HG02885 (cell line): ENCODE data around the gene BCAP29.
A peak's percentile ranks its signal among the peaks of the same experiment; 100 is the strongest.
"Not testable (repeated sequence)": the region's sequence is repeated elsewhere in the genome, so short reads cannot be mapped to it uniquely, and the experiment has no call there.

Experiments
- ATAC-seq: cut with Tn5 transposase; IDR thresholded peaks from one replicate; pipeline ENCODE4 v1.9.1; 2021; ENCODE audit warnings: mild to moderate bottlenecking; ENCODE audit not compliant: unreplicated experiment, poor library complexity

BCAP29 gene

DNA sequence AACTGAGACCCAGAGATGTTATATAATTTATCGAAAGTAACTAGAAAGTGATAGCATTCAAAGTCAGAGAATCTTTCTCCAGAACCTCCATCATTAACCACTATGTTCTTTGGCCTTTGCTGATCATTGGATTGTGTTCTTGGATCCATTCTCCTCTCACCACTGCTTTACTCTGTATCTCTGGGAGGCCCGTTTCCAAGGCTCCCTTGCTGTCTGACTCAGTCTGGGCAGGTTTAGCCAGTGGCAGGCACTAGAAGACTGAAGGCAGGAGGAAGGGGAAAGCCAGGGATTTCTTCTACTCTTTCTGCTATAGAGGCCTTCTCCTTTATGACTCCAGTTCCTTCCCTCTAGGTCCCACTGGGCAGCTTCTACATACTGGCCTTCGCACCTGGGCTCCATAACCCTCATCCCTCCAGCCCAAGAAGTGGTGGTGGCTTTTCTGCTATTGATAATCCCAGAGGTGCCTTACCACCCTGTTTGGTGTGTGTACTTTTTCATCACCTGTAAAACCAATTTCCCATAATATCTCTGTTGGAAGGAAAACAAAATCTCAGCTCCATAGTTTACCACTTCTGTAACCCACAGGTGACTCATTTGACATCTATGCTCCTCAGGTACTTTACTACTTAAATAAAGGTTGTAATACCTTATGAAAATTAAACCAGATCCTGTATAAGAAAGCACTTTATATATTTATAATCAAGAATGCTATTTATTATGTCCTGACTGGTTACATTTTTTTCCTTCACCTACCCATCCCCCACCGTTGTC, 36.0 kb downstream of the BCAP29 start:
- no peak for ATAC-seq

DNA sequence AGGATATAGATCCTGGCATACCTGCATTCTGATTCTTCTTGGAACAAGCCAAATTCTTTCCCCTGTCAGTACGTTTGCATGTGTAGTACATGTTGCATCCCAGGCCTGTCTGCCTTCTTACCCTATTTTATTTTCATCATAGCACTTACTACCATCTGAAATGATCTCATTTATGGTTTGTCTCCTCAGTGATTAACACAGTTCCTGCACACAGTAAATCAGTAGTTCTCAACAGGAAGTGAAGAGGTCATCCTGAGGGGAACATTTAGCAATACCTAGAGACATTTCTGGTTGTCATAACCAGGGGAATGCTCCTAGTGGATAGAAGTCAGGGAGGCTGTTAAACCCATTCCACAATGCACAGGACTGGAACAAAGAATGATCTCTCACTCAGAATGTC, 42.4 kb downstream of the BCAP29 start:
- ATAC-seq = no peak

DNA sequence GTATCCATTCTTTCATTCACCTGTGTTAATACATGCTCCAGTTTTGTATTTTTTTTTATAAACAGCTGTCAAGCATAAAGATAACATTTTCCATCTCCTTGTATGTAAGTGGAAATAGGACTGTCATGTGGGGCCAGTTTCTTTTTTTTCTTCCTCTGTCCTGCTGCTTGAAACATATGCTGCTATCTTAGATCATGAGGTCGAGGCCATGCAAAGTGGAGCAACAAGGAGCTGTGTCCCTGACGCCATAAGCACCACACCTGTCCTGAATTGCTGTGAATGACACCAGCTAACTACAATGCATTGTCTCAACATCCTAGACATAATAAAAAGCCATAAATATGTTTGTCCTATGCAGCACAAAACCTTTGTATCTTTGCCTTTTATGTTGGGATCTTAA, 42.8 kb downstream of the BCAP29 start:
- no peak for ATAC-seq

DNA sequence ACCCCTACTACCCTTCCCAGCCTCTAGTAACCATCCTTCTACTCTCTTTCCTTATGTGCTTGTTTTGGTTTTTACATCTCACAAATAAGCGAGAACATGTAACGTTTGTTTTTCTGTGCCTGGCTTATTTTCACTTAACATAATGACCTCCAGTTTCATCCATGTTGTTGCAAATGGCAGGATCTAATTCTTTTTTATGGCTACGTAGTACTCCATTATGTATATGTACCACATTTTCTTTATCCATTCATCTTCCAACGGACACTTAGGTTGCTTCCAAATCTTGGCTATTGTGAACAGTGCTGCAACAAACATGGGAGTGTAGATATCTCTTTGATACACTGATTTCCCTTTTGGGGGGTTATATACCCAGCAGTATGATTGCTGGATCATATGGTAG, 47.0 kb downstream of the BCAP29 start:
- no peak for ATAC-seq

DNA sequence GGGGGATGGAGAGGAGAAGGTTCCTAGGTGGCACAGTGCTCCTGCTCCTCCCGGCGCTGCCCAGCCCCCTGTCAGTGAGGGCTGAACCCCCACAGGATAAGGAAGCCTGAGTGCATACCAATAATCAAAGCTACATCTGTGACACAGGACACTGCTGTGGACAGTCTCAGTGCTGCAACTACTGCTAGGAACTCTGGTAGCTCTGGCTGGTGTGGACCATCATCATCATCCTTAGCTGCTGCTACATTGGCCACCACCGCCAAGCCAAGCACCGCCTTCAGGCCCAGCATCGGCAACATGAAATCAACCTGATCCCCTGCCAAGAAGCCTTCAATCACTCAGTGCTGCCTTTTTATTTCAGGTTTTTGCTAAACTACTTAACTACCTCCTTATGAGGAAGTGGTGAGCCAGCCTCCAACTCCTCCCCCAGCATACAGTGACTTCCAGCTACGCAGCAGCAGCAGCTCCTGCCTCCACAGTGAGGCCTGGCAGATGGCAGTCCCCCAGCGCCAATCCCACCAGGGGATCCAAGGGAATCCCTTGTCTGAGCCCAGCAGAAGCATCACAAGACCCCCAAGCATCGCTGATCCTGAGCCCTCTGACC, 48.5 kb downstream of the BCAP29 start:
- no peak for ATAC-seq

DNA sequence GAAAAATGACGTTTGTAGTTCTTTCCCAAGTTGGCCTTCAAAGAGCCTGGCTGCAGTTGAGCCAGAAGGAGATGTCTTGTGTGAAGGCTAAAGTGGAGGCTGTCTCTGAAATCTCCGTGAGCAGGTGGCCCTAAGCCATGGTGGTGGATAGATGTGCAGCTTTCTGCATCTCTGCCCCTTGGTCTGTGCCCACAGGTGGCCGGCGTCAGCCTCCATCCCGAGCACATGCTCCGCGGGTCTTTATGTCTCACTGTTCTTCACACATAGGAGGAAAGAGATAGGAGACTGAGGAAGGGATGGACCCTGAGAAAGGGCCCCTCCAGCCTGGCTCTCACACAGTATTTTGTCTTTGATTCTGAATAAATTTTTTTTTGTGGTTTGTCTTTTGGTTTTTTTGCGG, 50.3 kb downstream of the BCAP29 start:
- ATAC-seq = no peak

DNA sequence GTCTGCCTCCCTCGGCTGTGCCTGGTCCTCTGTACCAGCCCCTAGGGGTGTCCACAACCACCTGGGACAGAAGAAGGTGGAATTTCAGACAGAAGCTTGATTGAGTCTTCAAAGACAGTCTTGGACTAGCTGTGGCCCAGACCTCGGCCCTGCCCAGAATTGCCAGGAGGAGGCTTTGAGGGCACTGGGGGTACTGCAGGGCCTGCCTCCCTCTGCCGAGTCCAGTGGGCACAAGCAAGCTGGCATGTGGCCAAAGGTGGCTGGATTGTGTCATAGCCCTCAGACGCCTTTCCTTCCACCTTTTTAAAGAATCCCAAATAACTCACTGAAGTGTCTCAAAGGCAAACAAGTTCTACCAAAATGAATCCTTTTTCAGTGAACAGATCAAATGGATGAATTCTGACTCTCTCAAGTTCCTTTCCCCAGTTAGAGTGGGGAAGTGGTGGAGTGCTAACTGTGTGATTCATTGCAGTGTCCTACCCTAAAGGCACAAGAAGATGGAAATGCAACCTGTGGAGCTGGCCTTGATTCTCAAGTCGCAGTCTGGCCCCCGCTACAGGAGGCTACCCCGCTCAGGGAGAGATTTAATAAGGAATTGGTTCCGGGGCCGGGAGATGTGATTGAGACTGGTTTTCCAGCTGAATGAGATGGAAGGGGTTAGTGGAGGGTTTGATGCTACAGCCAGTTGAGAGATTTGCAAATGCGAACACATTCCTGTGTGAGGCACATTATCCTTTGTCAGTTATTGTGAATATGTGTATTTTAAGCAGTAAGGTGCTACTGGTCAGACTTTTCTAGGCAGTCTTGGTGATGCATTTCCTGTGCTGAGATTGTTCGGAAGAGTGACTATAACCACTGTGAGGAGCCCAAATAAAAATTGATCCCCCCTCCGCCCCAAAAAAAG, 51.8 kb downstream of the BCAP29 start:
- no peak for ATAC-seq

DNA sequence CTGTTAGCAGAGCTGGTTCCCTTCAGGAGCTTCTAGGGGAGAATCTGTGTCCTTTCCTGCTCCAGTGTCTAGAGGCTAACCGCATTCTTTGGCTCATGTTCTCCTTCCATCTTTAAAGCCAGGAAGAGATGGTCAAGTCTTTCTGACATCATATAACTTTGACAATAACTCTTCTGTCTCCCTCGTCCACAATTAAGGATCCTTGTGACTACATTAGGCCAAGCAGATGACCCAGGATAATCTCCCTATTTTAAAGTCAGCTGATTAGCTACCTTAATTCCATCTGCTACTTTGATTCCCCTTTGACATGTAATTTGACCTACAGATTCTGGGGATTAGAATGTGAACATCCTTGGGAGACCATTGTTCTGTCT, 52.4 kb downstream of the BCAP29 start:
- no peak for ATAC-seq

DNA sequence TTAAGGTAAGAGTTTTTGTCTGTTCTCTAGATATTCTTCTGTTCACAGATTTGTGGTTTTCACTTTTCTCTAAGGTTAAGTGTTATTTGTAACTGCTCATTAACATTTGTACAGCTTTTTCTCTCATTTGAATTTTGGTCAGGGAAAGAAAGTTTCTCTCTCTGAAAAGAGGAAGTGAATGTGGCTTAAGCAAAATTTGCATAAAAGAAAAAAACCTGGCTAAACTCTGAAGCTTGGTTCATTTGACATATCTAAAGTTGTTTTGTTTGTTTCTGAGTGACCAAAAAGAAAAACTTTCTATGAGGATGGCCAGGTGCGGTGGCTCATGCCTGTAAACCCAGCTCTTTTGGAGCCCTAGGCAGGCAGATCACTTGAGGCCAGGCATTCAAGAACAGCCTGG, 58.5 kb downstream of the BCAP29 start:
- peak; percentile 90 for ATAC-seq

DNA sequence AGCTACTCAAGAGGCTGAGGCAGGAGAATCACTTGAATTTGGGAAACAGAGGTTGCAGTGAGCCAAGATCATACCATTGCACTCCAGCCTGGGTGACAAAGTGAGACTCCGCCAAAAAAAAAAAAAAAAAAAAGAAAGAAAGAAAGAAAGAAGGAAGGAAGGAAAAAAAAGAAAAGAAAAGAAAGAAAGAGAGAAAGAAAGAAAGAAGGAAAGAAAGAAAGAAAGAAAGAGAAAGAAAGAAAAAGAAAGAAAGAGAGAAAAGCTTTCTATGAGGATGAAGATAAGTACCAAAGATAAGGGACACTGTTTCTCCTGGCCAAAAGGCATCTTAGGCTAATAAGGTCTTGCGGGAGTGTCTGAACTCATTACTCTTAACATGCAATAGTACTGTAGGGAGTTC, 59.0 kb downstream of the BCAP29 start:
- ATAC-seq = not testable (repeated sequence)

DNA sequence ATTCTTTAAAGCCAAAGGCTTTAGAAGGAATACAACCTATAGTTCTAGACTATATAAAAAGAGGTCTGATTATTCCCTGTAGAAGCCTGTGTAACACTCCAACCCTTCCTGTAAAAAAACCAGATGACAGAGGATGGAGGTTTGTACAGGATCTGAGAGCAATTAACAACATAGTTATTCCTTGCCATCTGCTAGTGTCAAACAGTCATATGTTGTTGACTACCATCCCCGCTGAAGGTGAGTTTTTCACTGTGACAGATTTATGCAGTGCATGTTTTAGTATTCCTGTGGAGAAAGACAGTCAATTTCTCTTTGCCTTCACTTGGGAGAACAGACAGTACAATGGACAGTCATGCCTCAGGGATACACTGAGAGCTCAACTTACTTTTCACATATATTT, 61.6 kb downstream of the BCAP29 start:
- no peak for ATAC-seq

DNA sequence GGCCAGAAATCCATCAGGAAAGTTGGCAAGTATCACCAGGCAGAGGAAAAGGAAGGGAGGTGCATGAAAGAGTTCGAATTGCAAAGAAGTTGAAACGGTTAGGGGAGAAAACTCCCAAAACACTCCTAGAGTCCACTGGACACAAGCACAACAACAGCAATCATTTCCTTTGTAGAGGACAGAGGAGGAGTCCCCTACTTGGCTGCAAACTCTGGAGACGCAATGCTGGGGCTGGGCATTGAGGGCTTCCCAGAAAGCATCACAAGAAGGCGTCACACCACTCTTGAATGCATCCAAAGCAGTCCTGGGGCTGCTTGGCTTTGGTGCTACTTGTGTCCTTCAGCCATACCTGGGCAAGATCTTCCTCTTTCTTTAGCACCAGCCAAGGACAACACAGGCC, 62.5 kb downstream of the BCAP29 start:
- no peak for ATAC-seq

DNA sequence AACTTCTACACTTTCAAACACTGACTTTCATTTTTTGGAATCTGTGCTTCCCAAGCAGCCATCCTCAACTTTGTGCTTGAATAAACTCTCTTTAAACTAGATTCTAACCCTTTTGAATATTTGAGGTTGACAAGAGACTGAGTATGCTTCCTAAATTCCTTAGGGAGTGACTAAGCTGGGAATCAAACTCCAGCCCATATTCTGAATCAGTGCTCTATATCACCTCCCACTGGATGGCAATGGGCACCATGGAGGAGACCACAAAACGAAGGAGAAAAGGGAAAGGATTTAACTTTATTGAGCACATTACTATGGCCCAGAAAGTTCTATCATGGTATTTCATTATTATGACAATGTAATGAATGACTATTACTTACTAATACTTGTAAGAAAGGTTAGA, 63.4 kb downstream of the BCAP29 start:
- no peak for ATAC-seq

DNA sequence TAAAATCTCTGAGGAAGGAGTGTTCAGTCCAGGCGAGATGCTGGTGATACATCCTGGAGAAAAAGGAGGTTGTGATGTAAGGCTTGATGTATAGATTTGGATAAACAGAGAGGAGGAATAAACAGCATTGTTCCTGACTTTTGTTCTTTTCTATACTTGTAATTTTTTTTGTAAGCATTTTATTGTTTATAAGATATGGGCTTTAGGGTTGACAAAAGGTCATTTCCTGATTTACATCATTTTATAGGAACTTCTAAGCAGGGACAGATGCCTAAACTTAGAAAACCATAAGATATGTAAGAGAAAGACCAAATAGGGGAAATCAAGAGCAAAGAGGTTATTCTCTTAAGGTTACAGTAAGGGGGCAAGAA, 63.9 kb downstream of the BCAP29 start:
- no peak for ATAC-seq

DNA sequence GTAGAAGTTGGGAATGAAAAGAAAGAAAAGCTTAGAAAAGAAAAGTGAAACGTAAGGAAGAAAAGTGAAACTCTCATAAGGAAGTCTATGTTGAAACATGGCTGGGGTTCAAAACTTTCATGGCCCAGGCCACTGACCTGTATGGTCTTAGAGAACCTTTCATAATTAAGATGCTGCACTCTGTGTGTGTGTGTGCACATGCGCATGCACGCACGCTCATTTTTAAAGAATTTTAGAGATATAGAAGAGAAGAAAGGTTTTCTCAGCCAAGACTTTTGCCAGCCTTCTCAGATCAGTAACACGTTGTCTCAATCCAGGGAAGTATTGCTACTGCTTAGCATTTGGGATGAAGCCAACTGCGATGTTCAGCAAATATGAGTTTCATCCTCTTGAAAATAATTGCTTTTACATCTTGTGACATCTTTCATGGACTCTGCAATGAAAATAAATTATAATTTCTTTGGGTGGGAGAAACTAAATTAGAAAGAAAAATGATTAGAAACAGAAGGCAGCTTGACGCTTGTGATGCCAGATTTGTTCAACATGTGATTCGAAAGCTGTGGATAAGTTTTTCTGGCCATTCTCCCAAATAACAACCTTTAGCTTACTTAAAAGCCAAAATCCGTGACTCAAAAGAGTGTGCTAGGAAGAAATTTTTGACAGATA, 64.4 kb downstream of the BCAP29 start:
- no peak for ATAC-seq

DNA sequence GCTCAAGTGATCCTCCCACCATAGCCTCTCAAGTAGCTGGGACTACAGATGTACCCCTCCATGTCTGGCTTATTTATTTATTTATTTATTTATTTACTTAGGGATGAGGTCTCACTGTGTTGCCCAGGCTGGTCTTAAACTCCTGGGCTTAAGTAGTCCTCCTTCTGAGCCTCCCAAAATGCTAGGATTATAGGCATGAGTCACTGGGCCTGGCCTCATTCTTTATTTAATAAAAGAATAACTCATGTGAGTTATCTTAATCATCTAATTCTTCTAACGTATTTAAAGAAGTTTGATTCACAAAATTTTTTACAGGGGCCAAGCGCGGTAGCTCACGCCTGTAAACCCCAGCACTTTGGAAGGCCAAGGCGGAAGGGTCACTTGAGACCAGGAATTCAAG, 72.6 kb downstream of the BCAP29 start:
- no peak for ATAC-seq

DNA sequence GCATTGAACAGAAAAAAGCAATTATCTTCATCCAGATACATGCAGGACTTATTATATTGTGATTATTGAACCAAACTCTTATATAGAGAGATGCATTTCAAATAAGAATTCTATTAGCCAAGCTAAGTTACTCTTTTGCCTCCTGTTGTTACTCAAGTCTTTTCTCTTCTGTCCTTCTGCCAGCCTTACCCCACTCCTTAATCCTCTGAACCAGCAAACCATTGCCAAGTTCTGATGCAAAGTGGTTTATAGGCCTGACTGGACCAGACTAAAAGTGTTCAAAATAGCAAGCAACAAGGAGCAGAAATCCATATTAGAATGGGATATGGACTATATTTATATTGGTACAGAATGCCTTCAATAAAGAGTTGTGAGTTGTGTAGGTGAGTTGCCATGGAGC, 78.4 kb downstream of the BCAP29 start:
- no peak for ATAC-seq

DNA sequence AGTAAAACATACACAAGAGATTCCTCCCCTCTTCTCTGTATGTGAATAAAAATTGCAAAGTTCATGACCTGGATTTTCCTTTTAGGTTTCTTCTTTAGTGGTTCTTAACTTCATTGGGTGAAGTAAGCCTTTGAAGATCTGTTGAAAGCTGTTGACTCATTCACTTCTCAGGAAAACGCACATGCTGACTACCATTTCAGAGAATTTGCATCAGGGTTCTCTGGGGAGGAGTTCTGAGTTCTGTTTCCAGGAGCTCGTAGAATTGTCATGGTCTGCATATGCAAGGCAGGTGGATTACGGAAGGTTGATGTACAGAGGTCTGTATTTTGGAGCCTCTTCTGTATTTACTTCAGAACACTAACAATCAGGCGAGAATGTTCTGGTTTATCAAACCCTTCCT, 79.6 kb downstream of the BCAP29 start:
- ATAC-seq = peak; percentile 54

DNA sequence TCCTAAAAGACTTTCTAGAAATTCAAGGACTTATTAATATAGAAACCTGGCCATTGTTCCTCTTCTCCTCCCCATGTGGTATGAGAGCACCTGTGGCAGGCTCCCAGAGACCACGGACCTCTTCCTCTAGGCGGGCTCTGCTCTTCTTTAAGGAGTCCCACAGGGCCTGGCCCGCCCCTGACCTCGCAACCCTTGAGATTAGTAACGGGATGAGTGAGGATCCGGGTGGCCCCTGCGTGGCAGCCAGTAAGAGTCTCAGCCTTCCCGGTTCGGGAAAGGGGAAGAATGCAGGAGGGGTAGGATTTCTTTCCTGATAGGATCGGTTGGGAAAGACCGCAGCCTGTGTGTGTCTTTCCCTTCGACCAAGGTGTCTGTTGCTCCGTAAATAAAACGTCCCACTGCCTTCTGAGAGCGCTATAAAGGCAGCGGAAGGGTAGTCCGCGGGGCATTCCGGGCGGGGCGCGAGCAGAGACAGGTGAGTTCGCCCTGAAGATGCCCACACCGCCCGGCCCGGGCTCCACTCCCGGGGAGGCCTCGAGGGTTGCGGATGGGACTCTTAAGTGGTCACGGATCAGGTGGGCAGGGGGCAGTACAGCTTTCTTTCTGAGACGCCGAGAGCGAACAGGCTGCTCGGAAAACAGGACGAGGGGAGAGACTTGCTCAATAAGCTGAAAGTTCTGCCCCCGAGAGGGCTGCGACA, 80.5 kb downstream of the BCAP29 start, which contains the start of gene SLC26A4:
TSS of gene SLC26A4 (plus strand) at position 448 of the 700 bp plus-strand sequence. CDS start 814 bp downstream, outside the sequence.
- ATAC-seq = peak; percentile 61
